NCI-H510A treated with DMSO at 0.1 percent for 48 hours (cell line): ENCODE results near the gene GRB7.
"Not testable (repeated sequence)": the region's sequence is repeated elsewhere in the genome, so short reads cannot be mapped to it uniquely, and the experiment has no call there.

Experiments used
- DNase-seq: peaks from one replicate; lab custom pipeline; 2025; lab: John Stamatoyannopoulos, UW

GRB7 gene

DNA sequence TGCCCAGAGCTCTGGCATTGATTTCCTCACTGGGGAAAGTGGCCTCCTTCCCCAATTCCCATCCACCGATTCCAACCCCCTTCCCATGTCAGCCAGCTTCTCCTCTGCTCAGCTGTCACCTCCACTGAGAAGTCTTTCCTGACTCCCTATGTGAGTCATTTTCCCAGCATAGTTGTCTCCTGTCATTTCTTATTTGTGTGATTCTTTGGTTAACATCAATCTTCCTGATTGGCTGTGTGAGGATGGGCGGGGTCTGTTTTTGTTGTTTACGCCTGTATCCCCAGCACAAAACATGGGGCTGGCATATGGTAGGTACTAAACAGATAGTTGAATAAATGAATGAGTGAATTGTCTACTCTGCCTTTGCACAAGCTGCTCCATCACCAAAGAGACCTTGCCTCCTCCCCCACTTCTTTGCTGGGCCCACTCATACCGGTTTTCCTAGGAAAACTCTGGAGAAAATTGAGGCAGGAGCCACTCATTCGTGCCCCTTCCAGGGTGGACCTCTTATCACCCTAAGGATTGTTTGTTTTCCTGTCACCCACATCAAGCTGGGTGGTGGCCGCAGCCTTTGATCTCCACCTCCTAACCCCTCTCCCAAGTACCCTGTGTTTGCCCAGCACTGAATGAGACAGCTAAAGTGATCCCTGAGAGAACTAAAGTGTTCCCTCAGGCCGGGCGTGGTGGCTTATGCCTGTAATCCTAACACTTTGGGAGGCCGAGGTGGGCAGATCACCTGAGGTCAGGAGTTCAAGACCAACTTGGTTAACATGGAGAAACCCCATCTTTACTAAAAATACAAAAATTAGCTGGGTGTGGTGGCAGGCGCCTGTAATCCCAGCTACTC lies 1.2 kb upstream of the GRB7 start:
- DNase-seq: peak; percentile 50

- DNase-seq: no peak
Observed at GRCh38 chr17:39737206-39737759, 455 bp upstream of the GRB7 start.

DNA sequence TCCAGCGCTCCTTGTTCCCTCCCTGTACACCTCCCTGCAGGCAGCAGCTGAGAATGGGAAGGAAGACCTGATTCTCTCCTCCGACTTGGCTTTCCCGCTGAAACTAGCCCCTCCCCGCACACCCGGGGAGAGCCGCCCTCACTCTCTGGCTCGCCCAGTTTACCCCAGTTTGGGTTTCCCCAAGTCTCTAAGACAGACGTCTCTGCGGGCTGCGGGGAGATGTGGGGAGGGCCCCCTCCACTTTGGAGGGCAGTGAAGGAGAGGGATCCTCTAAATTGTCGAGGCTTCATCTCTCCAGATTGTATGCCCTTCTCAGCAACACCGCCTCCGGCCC lies 797 bp downstream of the GRB7 start:
- peak; percentile 64 for DNase-seq

DNA sequence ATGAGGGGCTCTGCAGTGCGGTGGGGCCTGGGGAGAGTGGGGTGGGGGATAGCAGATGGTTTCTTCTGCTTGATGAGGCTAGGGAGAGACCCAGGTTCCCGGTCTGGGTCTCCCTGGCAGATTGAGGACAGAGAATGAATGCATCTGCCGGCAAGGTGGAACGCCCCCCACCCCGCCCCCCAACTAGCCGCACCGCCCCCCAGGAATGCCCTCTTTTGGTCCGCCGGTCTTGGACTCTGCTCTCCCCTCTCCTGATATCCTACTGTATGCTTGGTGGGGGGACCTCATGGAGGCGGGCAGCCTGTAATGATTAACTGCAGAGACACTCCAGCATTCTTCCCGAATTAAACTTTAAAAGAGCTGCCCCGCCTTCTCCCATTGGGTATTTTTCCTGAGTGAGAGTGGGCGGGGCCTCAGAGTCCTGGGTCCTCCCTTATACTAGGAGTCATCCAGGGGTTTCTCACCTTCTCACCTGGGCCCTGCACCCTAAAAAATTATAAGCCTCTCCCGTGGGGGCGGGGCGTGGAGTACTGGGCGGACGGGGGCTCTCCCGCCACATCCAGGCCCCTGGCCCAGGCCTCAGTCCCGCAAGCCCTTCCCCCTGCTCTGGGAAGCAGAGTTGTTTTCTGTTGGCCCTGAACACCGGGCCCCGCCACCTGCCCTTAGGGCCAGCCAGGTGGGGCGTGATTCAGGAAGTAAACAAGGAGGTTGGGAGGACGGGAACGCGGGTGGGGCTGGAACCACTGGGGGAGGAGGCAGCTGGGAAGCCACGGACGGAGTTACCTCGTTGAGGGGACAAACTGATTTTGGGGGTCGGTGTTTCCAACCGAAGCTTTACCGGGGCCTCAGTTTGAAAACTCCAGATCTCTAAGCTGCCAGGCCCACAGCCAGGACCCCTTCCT lies 1.5 kb downstream of the GRB7 start:
- DNase-seq: peak; percentile 86

GRCh38 chr17:39739885-39740356 lies 2.2 kb downstream of the GRB7 start:
- DNase-seq: no peak

DNA sequence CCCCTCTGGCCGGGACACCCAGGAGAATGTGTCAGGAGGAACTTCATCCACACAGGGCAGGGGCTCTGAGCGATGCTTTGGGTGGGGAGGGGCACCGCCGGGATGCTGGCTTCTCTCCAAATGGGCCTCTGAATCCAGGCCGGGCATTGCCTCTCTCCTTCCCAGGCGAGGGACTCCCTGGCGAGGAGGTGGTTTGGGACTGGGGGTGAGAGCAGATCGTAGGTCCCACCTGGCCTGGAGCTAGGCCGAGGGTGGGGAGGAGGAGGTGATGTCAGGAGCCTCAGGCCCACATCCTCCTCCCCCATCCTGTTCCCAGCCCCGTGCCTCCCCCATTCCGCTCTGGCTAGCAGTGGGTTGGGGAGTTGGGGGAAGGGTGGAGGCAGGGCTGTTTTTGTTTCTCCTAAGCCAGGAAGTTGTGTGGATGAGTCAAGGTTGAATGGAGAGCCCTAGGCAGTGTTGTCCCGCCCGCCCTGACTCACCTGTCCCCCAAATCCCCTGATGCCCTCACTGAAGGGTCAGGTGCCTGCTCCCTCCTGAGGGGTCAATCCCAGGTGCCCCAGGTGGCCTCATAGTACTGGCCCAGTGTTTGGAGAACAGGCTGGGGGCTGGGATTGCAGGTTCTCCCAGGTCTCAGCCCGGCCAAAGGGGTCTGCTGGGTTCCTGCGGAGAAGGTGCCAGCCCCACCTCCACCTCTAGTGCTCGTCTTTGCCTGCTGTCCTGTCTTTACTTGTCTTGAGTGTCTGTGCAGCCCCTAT lies 2.8 kb downstream of the GRB7 start:
- peak; percentile 25 for DNase-seq

DNA sequence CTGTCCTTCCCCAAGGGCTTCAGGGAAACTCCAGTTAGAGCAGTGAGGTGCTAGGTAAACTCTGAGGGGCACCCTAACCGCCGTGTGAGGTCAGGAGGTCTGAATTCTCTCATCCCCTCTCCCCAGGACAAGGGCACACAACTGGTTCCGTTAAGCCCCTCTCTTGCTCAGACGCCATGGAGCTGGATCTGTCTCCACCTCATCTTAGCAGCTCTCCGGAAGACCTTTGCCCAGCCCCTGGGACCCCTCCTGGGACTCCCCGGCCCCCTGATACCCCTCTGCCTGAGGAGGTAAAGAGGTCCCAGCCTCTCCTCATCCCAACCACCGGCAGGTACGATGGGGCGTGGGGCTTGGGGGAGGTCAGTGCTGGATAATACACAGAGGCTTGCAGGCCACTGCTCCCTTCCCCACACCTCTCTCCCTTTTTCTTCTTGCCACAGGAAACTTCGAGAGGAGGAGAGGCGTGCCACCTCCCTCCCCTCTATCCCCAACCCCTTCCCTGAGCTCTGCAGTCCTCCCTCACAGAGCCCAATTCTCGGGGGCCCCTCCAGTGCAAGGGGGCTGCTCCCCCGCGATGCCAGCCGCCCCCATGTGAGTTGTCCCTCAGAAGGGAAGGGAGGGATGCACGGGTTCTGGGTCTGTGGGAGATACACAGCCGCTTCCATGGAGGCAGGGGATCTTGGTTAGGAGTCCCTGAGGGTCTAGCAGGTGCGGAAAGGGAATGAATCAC lies 4.6 kb downstream of the GRB7 start:
- no peak for DNase-seq

- no peak for DNase-seq
Observed at GRCh38 chr17:39742856-39743436, 5.2 kb downstream of the GRB7 start.

DNA sequence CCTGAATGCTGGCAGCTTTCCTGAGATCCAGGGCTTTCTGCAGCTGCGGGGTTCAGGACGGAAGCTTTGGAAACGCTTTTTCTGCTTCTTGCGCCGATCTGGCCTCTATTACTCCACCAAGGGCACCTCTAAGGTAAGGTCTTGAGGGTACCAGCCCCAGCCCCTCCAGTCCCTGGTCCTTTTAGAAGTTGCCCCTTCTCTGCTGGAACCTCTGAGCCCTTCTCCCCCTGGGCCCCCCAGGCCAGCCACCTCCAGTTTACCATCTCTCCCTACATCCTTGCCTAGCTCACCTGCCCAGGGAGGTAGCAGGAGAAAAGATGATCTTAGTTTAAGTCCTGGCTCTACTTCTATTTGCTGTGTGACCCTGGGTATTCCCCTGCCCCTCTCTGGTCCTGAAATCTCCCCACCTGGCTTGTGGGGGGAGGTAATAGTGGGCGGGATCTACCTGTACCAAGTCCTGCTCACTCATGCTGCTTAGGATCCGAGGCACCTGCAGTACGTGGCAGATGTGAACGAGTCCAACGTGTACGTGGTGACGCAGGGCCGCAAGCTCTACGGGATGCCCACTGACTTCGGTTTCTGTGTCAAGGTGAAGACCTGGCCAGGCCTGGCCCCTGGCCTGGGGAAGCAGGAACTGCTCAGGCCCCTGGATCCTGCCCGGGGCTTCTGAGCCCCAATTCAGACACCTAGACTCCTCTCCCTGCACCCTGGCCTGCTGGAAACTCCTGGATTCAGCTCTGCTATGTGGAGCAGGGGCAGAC lies 6.5 kb downstream of the GRB7 start:
- DNase-seq: no peak

- no peak for DNase-seq
Observed at GRCh38 chr17:39744836-39745215, 7.1 kb downstream of the GRB7 start.

DNA sequence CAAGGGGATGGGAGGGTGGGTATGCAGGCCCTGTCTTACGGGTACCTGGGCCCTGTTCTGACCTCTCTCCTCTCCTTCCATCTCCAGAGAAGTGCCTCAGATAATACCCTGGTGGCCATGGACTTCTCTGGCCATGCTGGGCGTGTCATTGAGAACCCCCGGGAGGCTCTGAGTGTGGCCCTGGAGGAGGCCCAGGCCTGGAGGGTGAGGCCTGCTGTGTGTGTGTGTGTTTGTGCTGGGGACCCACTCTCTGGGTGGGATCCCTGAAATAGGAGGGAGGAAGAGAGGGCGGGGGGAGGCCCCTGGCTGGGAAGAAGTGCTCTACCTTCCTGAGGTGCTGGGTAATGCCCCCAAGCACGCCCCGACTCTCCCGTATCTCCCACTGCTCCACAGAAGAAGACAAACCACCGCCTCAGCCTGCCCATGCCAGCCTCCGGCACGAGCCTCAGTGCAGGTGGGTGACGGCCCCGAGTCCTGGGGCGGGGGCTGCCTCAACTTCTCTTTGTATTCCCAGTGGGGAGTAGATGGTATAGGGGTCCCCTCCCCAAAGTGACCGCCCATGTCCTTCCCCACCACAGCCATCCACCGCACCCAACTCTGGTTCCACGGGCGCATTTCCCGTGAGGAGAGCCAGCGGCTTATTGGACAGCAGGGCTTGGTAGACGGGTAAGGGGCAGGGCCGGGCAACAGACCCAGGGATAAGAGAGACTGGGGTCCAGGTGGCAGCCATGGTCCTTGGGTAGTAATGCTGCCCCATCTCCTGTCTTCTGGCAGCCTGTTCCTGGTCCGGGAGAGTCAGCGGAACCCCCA lies 7.8 kb downstream of the GRB7 start:
- no peak for DNase-seq

- no peak for DNase-seq
Observed at GRCh38 chr17:39746145-39746461, 8.4 kb downstream of the GRB7 start.

GRCh38 chr17:39747745-39748144 lies 10.0 kb downstream of the GRB7 start:
- DNase-seq: no peak

- DNase-seq: not testable (repeated sequence)
Observed at GRCh38 chr17:39748444-39749034, 10.8 kb downstream of the GRB7 start.

GRCh38 chr17:39750131-39751015 lies 12.6 kb downstream of the GRB7 start:
- no peak for DNase-seq

DNA sequence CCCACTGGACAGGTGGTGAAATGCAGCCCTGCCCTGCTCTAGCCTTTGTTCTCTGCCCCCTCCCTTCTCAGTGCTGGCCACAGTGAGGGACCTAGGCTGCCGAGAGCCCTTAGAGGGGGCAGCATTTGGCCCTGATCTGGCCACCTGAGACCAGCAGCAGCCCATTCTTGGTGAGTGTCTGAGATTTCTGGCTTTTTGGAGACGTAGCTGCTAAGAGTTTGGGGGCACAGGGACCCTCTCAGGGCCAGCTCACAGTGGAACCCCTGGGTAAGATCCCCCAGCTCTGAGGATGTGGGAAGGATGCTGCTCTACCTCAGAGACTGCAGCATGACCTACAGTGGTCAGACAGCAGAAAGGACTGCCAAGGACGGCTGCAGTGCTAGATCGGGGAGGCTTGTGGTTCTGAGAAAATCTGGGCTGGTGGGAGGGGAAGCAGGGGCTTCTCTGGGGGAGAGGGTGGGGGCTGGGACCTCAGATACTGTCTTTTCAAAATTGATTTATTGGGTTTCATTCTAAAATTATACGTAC lies 13.3 kb downstream of the GRB7 start:
- no peak for DNase-seq

GRCh38 chr17:39751637-39752036 lies 13.9 kb downstream of the GRB7 start:
- no peak for DNase-seq
